ENCODE data around the gene NATD1.
A peak's percentile ranks its signal among the peaks of the same experiment; 100 is the strongest.

DNA sequence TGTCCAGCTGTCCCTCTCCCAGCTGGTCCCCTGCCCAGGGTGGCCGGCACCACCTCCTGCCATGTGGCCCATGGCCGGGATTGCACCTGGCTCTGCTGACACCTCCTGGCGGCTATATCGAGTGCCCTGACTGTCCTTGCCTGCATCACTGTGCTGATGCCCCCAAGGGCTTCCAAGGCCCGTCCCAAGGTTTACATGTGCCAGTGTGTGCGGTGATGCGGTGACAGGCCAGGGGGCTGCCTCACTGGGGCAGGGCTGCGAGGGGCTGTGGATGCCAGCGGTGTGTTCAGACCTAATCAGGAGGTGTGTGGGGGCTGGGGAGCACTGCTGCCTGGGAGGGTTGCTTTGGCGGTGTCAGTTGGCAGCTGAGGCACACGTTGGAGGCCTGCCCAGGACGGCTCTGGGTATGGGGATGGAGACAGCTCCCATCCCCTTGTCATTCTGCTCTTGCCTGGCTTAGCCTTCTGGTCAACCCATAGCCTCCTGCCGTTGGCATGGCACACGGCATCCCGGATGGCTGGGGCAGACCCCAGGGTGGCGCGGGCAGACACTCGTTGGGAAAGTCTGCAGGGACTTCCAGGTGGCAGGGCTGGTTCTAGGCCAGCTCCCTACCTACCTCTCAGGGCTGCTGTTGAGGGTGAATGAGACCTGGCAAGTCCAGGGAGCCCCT is 36.8 kb upstream of the NATD1 start:
- TF ChIP-seq POLR2AphosphoS5 (IDR thresholded peaks at IDR 0.05; ENCODE audit: low read depth, low read length) = no peak
- no peak for TF ChIP-seq SMC3 (IDR thresholded peaks at IDR 0.05; ENCODE audit: low read depth, low read length)
- TF ChIP-seq, protein P1, sequence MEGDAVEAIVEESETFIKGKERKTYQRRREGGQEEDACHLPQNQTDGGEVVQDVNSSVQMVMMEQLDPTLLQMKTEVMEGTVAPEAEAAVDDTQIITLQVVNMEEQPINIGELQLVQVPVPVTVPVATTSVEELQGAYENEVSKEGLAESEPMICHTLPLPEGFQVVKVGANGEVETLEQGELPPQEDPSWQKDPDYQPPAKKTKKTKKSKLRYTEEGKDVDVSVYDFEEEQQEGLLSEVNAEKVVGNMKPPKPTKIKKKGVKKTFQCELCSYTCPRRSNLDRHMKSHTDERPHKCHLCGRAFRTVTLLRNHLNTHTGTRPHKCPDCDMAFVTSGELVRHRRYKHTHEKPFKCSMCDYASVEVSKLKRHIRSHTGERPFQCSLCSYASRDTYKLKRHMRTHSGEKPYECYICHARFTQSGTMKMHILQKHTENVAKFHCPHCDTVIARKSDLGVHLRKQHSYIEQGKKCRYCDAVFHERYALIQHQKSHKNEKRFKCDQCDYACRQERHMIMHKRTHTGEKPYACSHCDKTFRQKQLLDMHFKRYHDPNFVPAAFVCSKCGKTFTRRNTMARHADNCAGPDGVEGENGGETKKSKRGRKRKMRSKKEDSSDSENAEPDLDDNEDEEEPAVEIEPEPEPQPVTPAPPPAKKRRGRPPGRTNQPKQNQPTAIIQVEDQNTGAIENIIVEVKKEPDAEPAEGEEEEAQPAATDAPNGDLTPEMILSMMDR (IDR thresholded peaks at IDR 0.05) = no peak
- no peak for TF ChIP-seq TEAD4 (IDR thresholded peaks at IDR 0.05; ENCODE audit: borderline replicate concordance, insufficient read depth)
- no peak for TF ChIP-seq EZH2phosphoT487 (IDR thresholded peaks at IDR 0.05; ENCODE audit: borderline replicate concordance, low read depth)
- TF ChIP-seq MXI1 (IDR thresholded peaks at IDR 0.05; ENCODE audit: low read depth, low read length) = 0 out of 2 replicates have a peak, but pooled peaks have one; percentile 27
- TF ChIP-seq RFX5 (IDR thresholded peaks at IDR 0.05; ENCODE audit: low read length) = no peak
- no peak for TF ChIP-seq FOXJ3 (CRISPR knock-in tag; IDR thresholded peaks at IDR 0.05)
- TF ChIP-seq GATA2 (CRISPR knock-in tag; IDR thresholded peaks at IDR 0.05) = no peak

All from SK-N-SH (cell line).